ENCODE measurements around the gene KRTAP12-3.
"Not testable (repeated sequence)": the region's sequence is repeated elsewhere in the genome, so short reads cannot be mapped to it uniquely, and the experiment has no call there.

The KRTAP12-3 gene

DNA sequence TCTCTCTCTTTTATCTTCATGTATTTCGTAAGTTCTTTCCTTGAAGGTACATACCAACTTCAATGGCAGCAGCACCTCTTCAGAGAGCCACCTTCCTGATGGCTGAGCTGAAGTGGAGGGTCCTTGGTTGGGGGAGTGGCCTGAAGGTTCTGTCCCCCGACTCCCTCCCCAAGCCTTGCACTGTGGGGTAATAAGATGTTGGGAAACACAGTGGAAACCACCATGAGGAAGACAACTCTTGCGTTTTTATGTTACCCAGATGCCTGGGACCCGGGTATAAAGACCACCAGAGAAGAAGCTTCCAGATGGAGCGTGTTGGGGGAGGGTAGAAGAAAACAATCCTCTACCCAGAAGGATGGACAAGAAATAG, 794 bp downstream of the KRTAP12-3 start:
- Histone ChIP-seq H3K27me3 (ENCODE audit: control insufficient read depth, insufficient read depth, low read length) (no peaks in the 10 kb centered on the region), H3K9me3 (ENCODE audit: control insufficient read depth, insufficient read depth, low read length) (no peaks in the 10 kb centered on the region), H3K4me1 (ENCODE audit: control insufficient read depth, insufficient read depth, low read length) (peaks cover 16% of the 10 kb centered on the region), H3K4me3 (ENCODE audit: low read depth, low read length) (no peak overlapping the region), H3K9ac (ENCODE audit: low read depth, low read length) (no peak overlapping the region), H3K36me3 (ENCODE audit: control insufficient read depth, insufficient read depth, low read length) (no peaks in the 10 kb centered on the region)

DNA sequence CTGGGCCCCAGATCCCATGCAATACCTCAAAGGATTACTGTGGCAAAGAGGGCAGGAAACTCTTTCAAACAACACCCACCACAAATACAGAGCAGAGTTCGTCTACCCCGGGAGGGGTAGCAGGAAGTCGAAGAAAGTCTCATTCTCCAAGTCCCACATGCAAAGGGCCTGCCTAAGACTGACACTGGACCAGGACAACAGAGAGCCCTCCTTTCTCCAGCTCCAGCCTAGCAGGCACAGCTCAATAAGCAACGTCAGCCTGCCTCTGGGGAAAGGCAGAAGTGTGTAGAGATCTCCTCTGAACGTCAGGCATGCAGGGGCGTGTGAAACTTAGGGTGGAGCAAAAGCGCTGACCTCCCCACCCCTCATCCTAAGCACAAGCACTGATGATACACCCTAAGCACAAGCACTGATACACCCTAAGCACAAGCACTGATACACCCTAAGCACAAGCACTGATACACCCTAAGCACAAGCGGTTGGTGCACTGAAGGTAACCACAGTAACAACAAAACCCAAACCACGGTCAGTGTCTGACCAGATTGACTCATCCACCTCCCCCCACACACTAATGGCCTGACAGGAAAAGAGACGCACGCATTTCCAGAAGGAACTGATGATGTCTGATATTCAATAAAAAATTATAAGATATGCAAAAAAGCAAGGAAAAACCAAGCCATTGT, 1.3 kb downstream of the KRTAP12-3 start:
- Histone ChIP-seq H3K9me3 (ENCODE audit: control insufficient read depth, insufficient read depth, low read length) (no peaks in the 10 kb centered on the region), H3K4me1 (ENCODE audit: control insufficient read depth, insufficient read depth, low read length) (peaks cover 16% of the 10 kb centered on the region), H3K4me3 (ENCODE audit: low read depth, low read length) (no peak overlapping the region), H3K27me3 (ENCODE audit: control insufficient read depth, insufficient read depth, low read length) (no peaks in the 10 kb centered on the region), H3K9ac (ENCODE audit: low read depth, low read length) (no peak overlapping the region), H3K36me3 (ENCODE audit: control insufficient read depth, insufficient read depth, low read length) (no peaks in the 10 kb centered on the region)

DNA sequence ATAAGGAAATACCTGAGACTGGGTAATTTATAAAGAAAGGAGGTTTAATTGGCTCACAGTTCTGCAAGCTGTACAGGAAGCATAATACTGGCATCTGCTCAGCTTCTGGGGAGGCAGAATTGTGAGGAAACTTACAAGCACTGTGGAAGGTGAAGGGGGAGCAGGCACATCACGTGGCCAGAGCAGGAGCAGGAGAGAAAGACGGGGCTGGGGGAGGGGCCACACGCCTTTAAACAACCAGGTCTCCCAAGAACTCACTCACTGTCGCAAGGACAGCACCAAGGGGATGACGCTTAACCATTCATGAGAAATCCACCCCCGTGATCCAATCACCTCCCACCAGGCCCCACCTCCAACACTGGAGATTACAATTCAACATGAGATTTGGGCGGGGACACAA, 3.8 kb downstream of the KRTAP12-3 start:
- not testable (repeated sequence) for H3K9ac ChIP-seq (ENCODE audit: low read depth, low read length); H3K27me3 ChIP-seq (ENCODE audit: control insufficient read depth, insufficient read depth, low read length); H3K4me3 ChIP-seq (ENCODE audit: low read depth, low read length); H3K36me3 ChIP-seq (ENCODE audit: control insufficient read depth, insufficient read depth, low read length); H3K9me3 ChIP-seq (ENCODE audit: control insufficient read depth, insufficient read depth, low read length)
- peaks cover 16% of the 10 kb centered on the region for H3K4me1 ChIP-seq (ENCODE audit: control insufficient read depth, insufficient read depth, low read length)

DNA sequence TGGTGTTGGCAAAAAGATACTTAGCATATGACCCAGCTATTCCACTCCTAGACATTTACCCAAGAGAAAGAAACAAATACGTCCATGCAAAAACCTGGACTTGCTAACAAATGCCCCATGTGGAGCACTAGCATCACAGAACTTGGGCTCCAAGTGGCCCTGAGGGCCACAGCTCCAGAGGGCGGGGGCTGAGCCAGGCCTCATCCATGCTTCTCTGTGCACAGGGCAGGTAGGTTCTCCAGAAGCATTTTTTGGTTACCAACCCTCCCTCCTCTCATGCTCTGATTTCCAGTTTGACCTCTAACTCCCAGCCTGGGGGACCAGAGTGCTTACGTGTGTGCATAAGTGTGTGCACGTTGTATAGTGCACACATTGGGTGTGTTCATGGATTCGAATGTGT, 7.0 kb downstream of the KRTAP12-3 start:
- peaks cover 9% of the 10 kb centered on the region for H3K4me1 ChIP-seq (ENCODE audit: control insufficient read depth, insufficient read depth, low read length)
- no peaks in the 10 kb centered on the region for H3K27me3 ChIP-seq (ENCODE audit: control insufficient read depth, insufficient read depth, low read length)
- H3K9me3 ChIP-seq (ENCODE audit: control insufficient read depth, insufficient read depth, low read length) = no peaks in the 10 kb centered on the region
- H3K4me3 ChIP-seq (ENCODE audit: low read depth, low read length) = no peak overlapping the region
- no peaks in the 10 kb centered on the region for H3K36me3 ChIP-seq (ENCODE audit: control insufficient read depth, insufficient read depth, low read length)
- no peak overlapping the region for H3K9ac ChIP-seq (ENCODE audit: low read depth, low read length)

DNA sequence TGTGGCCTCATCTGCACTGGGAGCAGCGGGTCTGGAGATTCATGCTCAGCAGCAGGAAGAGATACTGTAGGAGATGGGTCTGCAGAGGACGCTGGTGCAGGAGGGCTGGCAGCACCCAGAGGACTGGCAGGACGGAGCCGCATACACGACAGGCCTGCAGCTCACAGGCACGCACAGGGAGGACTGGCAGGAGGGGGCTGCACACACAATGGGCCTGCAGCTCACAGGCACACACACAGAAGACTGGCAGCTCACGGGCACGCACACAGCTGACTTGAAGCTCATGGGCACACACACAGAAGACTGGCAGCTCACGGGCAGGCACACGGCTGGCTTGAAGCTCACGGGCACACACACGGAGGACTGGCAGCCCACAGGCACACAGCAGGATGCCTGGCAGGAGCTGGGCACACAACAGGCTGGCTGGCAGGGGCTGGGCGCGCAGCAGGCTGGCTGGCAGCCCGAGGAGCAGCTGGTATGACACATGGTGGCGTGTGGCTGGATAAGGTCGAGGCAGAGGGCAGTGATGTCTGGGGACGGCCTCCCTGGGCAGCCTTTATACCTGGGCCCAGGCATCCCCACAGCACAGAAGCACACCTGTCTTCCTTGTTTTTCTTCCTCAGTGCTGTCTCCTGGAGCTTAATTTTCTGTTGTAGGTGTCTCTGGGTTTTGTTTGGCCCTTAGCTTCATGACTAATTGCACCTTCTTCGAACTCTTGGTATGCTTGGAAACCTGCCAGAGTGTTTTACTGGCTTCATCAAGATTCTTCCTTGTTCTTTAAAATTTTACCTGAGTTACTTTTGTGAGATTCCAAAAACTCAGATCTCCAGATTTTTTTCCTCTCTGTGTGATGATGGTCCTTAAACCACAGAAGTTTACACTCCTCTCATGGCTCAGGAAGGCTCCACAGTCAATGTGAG, 8.9 kb downstream of the KRTAP12-3 start, which contains the start of gene KRTAP12-2:
KRTAP12-2 (minus strand) TSS at position 527 of the 920 bp plus-strand sequence; CDS start at position 486, 41 bp downstream.
- Histone ChIP-seq H3K9ac (ENCODE audit: low read depth, low read length) (no peak within 1 kb of the TSS), H3K36me3 (ENCODE audit: control insufficient read depth, insufficient read depth, low read length) (peaks cover 6% of the 10 kb centered on the region), H3K9me3 (ENCODE audit: control insufficient read depth, insufficient read depth, low read length) (peaks cover 9% of the 10 kb centered on the region), H3K4me3 (ENCODE audit: low read depth, low read length) (no peak within 1 kb of the TSS), H3K27me3 (ENCODE audit: control insufficient read depth, insufficient read depth, low read length) (no peaks in the 10 kb centered on the region), H3K4me1 (ENCODE audit: control insufficient read depth, insufficient read depth, low read length) (no peaks in the 10 kb centered on the region)

DNA sequence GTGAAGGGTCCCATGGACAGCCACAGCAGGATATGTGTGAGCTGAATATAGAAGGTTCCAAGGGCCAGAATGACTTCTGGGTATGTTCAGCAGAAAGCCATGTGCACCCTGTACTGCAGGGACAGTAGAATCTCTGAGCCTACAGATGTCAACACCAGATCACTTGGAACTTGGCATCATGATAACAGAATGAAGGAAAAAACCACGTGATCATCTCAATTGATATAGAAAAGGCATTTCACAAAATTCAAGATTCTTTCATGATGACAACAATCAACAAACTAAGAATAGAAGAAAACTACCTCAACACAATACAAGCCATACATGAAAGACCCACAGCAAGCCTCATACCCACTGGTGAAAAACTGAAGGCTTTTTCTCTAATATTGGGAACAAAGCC, 9.9 kb downstream of the KRTAP12-3 start:
- Histone ChIP-seq H3K27me3 (ENCODE audit: control insufficient read depth, insufficient read depth, low read length) (no peaks in the 10 kb centered on the region), H3K9ac (ENCODE audit: low read depth, low read length) (no peak overlapping the region), H3K9me3 (ENCODE audit: control insufficient read depth, insufficient read depth, low read length) (peaks cover 9% of the 10 kb centered on the region), H3K4me1 (ENCODE audit: control insufficient read depth, insufficient read depth, low read length) (no peaks in the 10 kb centered on the region), H3K36me3 (ENCODE audit: control insufficient read depth, insufficient read depth, low read length) (peaks cover 6% of the 10 kb centered on the region), H3K4me3 (ENCODE audit: low read depth, low read length) (no peak overlapping the region)

DNA sequence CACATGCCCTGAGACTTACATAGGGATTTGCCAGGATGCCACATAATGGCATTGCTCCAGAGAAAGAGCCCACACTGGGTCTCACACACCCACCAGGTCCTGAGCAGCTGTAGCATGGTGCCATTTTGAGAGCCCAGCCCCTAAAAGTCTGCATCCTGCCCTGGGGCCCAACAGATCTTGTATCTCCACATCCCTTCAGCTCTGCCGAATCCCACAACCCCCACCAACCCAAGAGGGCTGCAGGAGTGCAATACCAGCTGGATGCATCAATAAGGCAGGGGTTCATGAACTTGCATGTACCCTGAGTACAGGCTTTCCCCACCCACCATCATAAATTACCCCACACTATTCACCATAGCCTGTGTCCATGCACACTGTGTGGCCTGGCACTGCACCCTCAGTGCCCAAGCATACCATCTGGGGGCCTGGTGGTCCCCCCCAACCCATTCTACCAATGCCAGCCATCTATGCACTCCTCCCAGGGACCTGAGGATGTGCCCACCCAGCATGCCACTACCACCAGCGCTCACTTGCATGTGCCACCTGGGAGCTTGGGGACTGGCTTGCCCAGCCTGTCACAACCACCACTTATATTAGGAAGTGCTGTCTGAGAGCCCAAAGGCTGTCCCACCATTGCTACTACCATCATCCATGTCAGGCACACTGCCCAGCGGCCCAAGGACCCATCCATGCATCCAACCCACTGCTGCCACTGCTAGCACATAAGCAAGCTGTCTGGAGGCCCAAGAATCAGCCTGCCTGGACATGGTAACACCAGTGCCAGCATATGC, 13.1 kb downstream of the KRTAP12-3 start:
- H3K4me3 ChIP-seq (ENCODE audit: low read depth, low read length) = no peak overlapping the region
- no peak overlapping the region for H3K9ac ChIP-seq (ENCODE audit: low read depth, low read length)
- no peaks in the 10 kb centered on the region for H3K27me3 ChIP-seq (ENCODE audit: control insufficient read depth, insufficient read depth, low read length)
- peaks cover 6% of the 10 kb centered on the region for H3K36me3 ChIP-seq (ENCODE audit: control insufficient read depth, insufficient read depth, low read length)
- H3K9me3 ChIP-seq (ENCODE audit: control insufficient read depth, insufficient read depth, low read length) = peaks cover 9% of the 10 kb centered on the region
- no peaks in the 10 kb centered on the region for H3K4me1 ChIP-seq (ENCODE audit: control insufficient read depth, insufficient read depth, low read length)

DNA sequence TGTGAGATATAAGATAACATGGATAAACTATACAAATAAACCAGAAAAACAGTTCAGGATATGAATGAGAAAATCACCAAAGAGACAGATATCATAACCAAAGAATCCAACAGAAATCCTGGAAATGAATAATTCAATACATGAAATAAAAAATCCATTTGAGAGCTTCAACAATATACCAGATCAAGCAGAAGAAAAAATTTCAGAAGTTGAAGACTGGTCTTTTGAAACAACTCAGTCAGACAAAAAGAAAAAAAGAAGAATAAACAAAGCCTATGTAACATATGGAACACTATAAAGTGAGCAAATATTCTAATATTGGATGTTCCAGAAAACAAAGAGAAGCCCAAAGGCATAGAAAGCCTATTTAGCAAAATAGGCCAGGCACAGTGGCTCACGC, 14.2 kb downstream of the KRTAP12-3 start:
- H3K4me1 ChIP-seq (ENCODE audit: control insufficient read depth, insufficient read depth, low read length) = no peaks in the 10 kb centered on the region
- no peak overlapping the region for H3K4me3 ChIP-seq (ENCODE audit: low read depth, low read length)
- peaks cover 9% of the 10 kb centered on the region for H3K9me3 ChIP-seq (ENCODE audit: control insufficient read depth, insufficient read depth, low read length)
- H3K36me3 ChIP-seq (ENCODE audit: control insufficient read depth, insufficient read depth, low read length) = peaks cover 6% of the 10 kb centered on the region
- H3K27me3 ChIP-seq (ENCODE audit: control insufficient read depth, insufficient read depth, low read length) = no peaks in the 10 kb centered on the region
- H3K9ac ChIP-seq (ENCODE audit: low read depth, low read length) = no peak overlapping the region

DNA sequence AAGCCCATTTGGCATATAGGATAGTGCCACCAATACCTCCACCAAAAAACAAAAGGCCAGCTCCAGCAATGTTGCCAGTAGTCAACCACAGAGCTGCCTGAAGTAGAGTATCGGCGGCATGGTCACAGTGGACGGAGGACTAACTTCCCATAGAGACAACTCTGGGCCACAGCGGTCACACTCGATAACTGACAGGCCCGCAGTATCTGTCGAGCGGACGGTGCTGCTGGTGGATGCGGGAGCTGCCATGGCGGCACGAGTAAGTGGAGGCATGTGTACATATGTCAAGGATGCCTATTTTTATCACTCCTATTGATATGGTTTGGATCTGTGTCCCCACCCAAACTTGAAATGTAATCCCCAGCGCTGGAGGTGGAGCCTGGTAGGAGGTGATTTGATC, 20.1 kb downstream of the KRTAP12-3 start:
- H3K9ac ChIP-seq (ENCODE audit: low read depth, low read length) = no peak overlapping the region
- no peaks in the 10 kb centered on the region for H3K4me1 ChIP-seq (ENCODE audit: control insufficient read depth, insufficient read depth, low read length)
- H3K36me3 ChIP-seq (ENCODE audit: control insufficient read depth, insufficient read depth, low read length) = no peaks in the 10 kb centered on the region
- H3K9me3 ChIP-seq (ENCODE audit: control insufficient read depth, insufficient read depth, low read length) = no peaks in the 10 kb centered on the region
- H3K4me3 ChIP-seq (ENCODE audit: low read depth, low read length) = no peak overlapping the region
- no peaks in the 10 kb centered on the region for H3K27me3 ChIP-seq (ENCODE audit: control insufficient read depth, insufficient read depth, low read length)

DNA sequence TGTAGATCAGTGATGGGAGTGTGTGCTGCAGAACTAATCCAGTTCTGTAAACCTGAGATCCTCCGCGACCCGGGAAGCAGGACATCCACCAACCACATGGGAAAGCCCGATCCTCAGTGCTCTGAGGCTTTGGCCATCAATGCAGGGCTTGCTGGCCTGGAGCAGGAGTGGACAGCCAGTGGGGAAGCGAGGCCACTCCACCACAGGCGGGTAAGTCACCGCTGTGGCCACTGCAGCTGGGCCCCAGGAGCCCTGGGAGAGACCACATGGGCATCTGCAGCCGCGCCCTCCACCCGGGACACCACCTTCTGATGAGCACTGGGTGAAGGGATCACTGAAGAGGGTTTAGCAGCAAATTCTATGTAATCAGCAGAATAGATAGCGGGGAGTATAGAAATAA, 23.4 kb downstream of the KRTAP12-3 start:
- no peaks in the 10 kb centered on the region for H3K9me3 ChIP-seq (ENCODE audit: control insufficient read depth, insufficient read depth, low read length)
- H3K9ac ChIP-seq (ENCODE audit: low read depth, low read length) = no peak overlapping the region
- H3K4me1 ChIP-seq (ENCODE audit: control insufficient read depth, insufficient read depth, low read length) = no peaks in the 10 kb centered on the region
- H3K4me3 ChIP-seq (ENCODE audit: low read depth, low read length) = no peak overlapping the region
- no peaks in the 10 kb centered on the region for H3K36me3 ChIP-seq (ENCODE audit: control insufficient read depth, insufficient read depth, low read length)
- no peaks in the 10 kb centered on the region for H3K27me3 ChIP-seq (ENCODE audit: control insufficient read depth, insufficient read depth, low read length)

DNA sequence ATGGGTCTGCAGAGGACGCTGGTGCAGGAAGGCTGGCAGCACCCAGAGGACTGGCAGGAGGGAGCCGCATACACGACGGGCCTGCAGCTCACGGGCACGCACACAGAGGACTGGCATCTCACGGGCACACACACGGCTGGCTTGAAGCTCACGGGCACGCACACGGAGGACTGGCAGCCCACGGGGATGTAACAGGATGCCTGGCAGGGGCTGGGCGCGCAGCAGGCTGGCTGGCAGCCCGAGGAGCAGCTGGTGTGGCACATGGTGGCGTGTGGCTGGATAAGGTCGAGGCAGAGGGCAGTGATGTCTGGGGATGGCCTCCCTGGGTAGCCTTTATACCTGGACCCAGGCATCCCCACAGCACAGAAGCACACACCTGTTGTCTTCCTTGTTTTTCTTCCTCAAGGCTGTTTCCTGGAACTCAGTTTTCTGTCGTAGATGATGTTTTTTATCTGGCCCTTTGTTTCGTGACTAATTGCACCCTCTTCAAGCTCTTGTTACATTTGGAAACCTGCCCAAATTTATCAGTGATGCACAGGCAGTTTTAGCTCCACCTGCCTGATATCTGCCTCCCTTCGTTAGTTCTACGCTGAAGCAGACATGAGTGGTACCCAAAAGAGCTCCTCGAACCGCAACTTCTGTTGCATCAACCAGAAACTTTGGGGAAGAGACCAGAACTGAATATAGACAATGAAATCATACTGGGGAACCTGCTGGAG, 24.3 kb downstream of the KRTAP12-3 start, which contains the start of gene KRTAP12-1:
KRTAP12-1 (minus strand) TSS at position 303 of the 719 bp plus-strand sequence; CDS start at position 263, 40 bp downstream.
- no peaks in the 10 kb centered on the region for H3K9me3 ChIP-seq (ENCODE audit: control insufficient read depth, insufficient read depth, low read length)
- no peak within 1 kb of the TSS for H3K9ac ChIP-seq (ENCODE audit: low read depth, low read length)
- no peaks in the 10 kb centered on the region for H3K27me3 ChIP-seq (ENCODE audit: control insufficient read depth, insufficient read depth, low read length)
- H3K36me3 ChIP-seq (ENCODE audit: control insufficient read depth, insufficient read depth, low read length) = no peaks in the 10 kb centered on the region
- H3K4me1 ChIP-seq (ENCODE audit: control insufficient read depth, insufficient read depth, low read length) = peaks cover 4% of the 10 kb centered on the region
- no peak within 1 kb of the TSS for H3K4me3 ChIP-seq (ENCODE audit: low read depth, low read length)

Measured in iPS-15b (cell line).